Colonic mucosa (tissue), 4 donors: Measurements from ENCODE around the gene UNC13B. TPM values are rescaled to one million over a fixed set of nuclear protein-coding genes. Genes with fewer than 3 reads are reported as not detected.
A peak's percentile ranks its signal among the peaks of the same experiment; 100 is the strongest.

Experiments used
- DNase-seq: peaks from one replicate; pipeline ENCODE4 v3.0.0-alpha.2; 2020
- H3K27ac ChIP-seq: fragments of 200-600 bp; one replicate; pipeline ENCODE4 v1.8.0; 2021
- H3K27me3 ChIP-seq: fragments of 200-600 bp; one replicate; pipeline ENCODE4 v1.8.0; 2021
- H3K36me3 ChIP-seq: fragments of 200-600 bp; one replicate; pipeline ENCODE4 v1.8.0; 2021
- H3K4me1 ChIP-seq: fragments of 200-600 bp; one replicate; pipeline ENCODE4 v1.8.0; 2021; ENCODE audit warnings: mild to moderate bottlenecking
- H3K4me3 ChIP-seq: fragments of 200-600 bp; one replicate; pipeline ENCODE4 v1.8.0; 2021
- H3K9ac ChIP-seq, 2 donors: one replicate each; pipeline ENCODE4 v1.7.0; 2013; ENCODE audit warnings: control low read depth in 2 of 2, low read depth in 2 of 2, low read length in 2 of 2
- H3K9me3 ChIP-seq: fragments of 200-600 bp; one replicate; pipeline ENCODE4 v1.8.0; 2021
- CTCF ChIP-seq: fragments of 200-600 bp; IDR thresholded peaks from one replicate; pipeline ENCODE4 v1.8.0; 2022; ENCODE audit warnings: antibody characterized with exemption, mild to moderate bottlenecking
- intact Hi-C: fragments of 100-400 bp; cut with DNase I; formaldehyde crosslinking; loops from one replicate; pipeline ENCODE4 v1.14.1; 2022
- total RNA-seq, 2 donors: library from RNA; stranded (reverse); fragmentation: NEBNext Ultra II Directional in 1 of 2; extraction: Animal tissue kit (Norgen Biotek cat#: 25700) in 1 of 2; gene quantifications; one replicate each; pipeline ENCODE4 v1.2.1, GENCODE V29; 2021
- donor health status: healthy.
- donor health status: DM: no; HTN: no; CAD: no.
- donor health status: DM: no; HTN: no; CAD: no.

Gene UNC13B
- 10 to 100 TPM; 43.6 to 56.1 TPM for total RNA-seq

- no peaks in the 10 kb centered on the region for H3K9me3 ChIP-seq
- peak within 1 kb of the TSS; percentile 64 for H3K4me3 ChIP-seq
- peak within 1 kb of the TSS; percentile 87 for H3K27ac ChIP-seq
- H3K36me3 ChIP-seq = no peaks in the 10 kb centered on the region
- H3K4me1 ChIP-seq = peaks cover 3% of the 10 kb centered on the region
- DNase-seq = peak; percentile 97
- intact Hi-C loops = no loop called here
- no peaks in the 10 kb centered on the region for H3K27me3 ChIP-seq
- no peak for TF ChIP-seq CTCF
- peak within 1 kb of the TSS; percentile 56 to 80 for H3K9ac ChIP-seq
Observed at GRCh38 chr9:35161713-35162604, at the start of gene UNC13B. Gene UNC13B, plus strand, starts transcription at chr9:35162009. Its CDS starts 275 bp downstream, at chr9:35162284.

- peaks cover 7% of the 10 kb centered on the region for H3K36me3 ChIP-seq
- H3K27ac ChIP-seq = peak overlapping the region; percentile 66
- intact Hi-C loops = no loop called here
- H3K9me3 ChIP-seq = no peaks in the 10 kb centered on the region
- no peaks in the 10 kb centered on the region for H3K27me3 ChIP-seq
- DNase-seq = no peak
- no peak overlapping the region for H3K4me3 ChIP-seq
- peaks cover 6% of the 10 kb centered on the region for H3K4me1 ChIP-seq
- H3K9ac ChIP-seq = peak overlapping the region in 1 of 2 donors; percentile 68
- TF ChIP-seq CTCF = no peak
Observed at GRCh38 chr9:35112257-35113020, 49.4 kb upstream of the UNC13B start.

GRCh38 chr9:35114113-35114839 is 47.5 kb upstream of the UNC13B start:
- TF ChIP-seq CTCF = no peak
- H3K27ac ChIP-seq = peak overlapping the region; percentile 91
- intact Hi-C loops = no loop called here

GRCh38 chr9:35114840-35115628 is 46.8 kb upstream of the UNC13B start:
- Histone ChIP-seq H3K27ac (peak overlapping the region; percentile 91), H3K9me3 (no peaks in the 10 kb centered on the region), H3K9ac (peak overlapping the region; percentile 74 to 93), H3K4me1 (peaks cover 6% of the 10 kb centered on the region), H3K27me3 (no peaks in the 10 kb centered on the region), H3K4me3 (peak overlapping the region; percentile 38), H3K36me3 (no peaks in the 10 kb centered on the region)
- TF ChIP-seq CTCF = no peak
- peak; percentile 76 for DNase-seq
- intact Hi-C loops = no loop called here

More at GRCh38 chr9:35114113-35114839, 47.5 kb upstream of the UNC13B start:
- H3K9me3 ChIP-seq = no peaks in the 10 kb centered on the region
- no peaks in the 10 kb centered on the region for H3K36me3 ChIP-seq
- H3K27me3 ChIP-seq = no peaks in the 10 kb centered on the region
- peak overlapping the region; percentile 74 to 93 for H3K9ac ChIP-seq
- peaks cover 6% of the 10 kb centered on the region for H3K4me1 ChIP-seq
- peak; percentile 95 for DNase-seq
- H3K4me3 ChIP-seq = peak overlapping the region; percentile 38
